Fibroblast of pulmonary artery (primary cell): ENCODE data around the gene TNS3.

Experiments
- DNase-seq: peaks from one replicate; pipeline ENCODE4 v3.0.0-alpha.2; 2010; ENCODE audit warnings: low read depth
- H3K4me3 ChIP-seq: replicated peaks from 2 replicates; pipeline ENCODE4 v1.5.1; 2011; ENCODE audit warnings: low read depth, mild to moderate bottlenecking, control low read depth, low read length, moderate library complexity
- TF ChIP-seq, protein P1 (sequence below): IDR thresholded peaks from 2 replicates; pipeline ENCODE4 v1.5.1; 2011; ENCODE audit warnings: mild to moderate bottlenecking, control low read depth, low read length, inconsistent platforms; ENCODE audit errors: missing control alignments

Gene TNS3

DNA sequence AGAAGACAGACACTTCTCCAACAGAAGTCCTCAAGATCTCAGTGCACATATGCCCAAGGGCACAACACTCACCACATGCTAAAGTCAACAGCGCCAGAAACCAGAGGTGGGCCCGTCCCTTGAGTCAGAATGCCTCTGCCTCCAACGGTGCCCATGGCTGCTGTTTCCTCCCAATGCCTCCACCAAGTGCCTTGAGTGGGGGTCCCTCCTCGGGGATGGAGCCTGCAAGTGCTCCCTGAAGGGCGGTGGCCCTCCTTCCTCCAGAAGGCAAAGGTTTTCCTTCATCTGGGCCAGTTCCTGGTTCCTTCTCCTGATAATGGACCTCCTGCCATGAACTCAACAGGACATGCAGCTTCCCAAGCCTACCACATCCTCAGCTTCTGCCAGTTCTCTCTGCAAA lies 58.5 kb downstream of the TNS3 start:
- TF ChIP-seq, protein P1, sequence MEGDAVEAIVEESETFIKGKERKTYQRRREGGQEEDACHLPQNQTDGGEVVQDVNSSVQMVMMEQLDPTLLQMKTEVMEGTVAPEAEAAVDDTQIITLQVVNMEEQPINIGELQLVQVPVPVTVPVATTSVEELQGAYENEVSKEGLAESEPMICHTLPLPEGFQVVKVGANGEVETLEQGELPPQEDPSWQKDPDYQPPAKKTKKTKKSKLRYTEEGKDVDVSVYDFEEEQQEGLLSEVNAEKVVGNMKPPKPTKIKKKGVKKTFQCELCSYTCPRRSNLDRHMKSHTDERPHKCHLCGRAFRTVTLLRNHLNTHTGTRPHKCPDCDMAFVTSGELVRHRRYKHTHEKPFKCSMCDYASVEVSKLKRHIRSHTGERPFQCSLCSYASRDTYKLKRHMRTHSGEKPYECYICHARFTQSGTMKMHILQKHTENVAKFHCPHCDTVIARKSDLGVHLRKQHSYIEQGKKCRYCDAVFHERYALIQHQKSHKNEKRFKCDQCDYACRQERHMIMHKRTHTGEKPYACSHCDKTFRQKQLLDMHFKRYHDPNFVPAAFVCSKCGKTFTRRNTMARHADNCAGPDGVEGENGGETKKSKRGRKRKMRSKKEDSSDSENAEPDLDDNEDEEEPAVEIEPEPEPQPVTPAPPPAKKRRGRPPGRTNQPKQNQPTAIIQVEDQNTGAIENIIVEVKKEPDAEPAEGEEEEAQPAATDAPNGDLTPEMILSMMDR: no peak
- H3K4me3 ChIP-seq: no peak overlapping the region
- no peak for DNase-seq

DNA sequence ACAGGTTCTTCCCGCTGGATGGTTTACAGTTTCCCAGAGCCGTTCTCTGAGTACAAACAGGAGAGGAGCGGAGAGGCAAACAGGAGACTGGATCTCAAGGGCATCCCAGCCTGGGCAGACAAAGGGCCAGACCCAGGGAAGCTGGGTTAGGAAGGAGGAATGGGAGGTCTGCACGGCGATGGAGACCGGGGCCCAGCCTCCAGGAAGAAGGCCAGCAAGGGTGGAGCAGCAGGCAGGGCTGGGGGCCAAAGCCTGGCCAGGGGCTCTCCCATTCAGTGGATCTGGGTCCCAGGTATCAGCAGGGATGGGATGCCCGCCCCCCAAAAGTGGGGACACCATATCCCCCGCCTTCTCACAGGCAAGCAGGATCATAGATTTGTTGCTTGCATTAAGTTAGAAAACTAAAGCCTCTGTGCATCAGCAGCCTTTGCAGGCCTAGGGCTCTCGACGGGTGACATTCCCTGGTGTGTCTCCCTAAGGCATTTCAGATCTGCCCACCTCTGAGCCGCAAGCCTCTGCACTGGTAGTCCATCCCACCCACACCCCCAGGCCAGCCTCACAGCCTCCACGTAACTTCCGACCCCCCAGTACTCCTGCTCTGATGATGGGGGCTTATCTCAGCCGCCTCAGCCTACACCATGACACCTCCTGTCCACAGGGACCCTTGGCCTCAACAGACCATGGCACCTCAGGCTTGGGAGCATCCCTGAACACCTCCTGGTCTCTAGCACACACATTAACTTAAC lies 59.9 kb downstream of the TNS3 start:
- TF ChIP-seq, protein P1: no peak
- H3K4me3 ChIP-seq: no peak overlapping the region
- DNase-seq: no peak

DNA sequence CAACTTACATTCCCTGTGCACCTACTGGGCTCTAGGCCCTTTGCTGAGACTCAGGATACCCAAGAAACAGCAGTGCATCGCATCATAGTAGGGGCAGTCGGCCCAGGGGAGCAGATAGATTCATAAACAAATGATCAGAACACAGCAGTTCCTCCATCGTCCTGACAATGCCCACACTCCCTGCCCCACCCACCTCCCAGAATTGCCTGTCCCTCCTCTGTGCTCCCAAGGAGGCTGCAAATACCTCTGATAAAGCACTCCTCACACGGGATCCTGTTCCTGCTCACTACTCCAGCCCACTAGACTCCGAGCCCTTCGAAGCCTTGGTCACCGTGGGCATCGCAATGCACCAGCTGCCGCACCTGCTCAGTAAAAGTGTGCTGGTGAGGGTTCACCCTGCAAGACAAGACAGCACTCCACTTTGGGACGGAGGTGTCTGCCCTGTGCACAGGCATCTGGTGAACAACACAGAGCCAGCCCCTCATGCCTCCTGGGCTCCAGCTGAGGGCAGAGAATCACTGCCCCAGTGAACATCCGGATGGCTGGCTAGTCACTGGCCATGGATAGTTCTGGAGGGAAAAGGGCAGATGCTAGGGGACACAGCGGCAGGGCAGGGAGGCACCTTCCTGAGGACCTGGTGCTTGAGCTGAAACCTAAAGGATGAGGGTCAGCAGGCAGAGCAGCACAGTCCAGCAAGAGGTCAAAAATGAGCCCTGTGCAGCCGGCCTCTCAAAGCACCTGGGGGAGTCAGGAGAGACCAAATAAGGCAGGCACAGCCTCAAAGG lies 60.7 kb downstream of the TNS3 start:
- DNase-seq: no peak
- TF ChIP-seq, protein P1: no peak
- no peak overlapping the region for H3K4me3 ChIP-seq

DNA sequence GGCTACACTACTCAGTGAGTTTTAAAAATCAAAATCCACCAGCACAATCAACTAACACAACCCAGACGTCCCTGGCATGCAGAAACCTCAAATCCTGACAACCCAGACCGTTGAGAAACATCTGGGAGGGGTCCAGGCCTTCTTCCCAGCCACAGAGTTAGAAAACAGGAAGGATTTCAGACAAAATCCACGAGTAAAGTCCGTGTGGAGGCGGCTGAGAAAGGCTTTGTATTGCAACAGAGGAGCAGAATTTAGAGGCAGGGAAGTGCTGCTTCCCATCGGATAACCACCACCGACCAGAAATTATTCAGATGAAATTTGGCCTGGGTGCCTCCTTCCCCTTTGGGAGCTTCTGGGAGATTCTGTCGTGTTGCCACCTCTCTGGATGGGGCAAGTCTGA lies 61.5 kb downstream of the TNS3 start:
- TF ChIP-seq, protein P1: no peak
- H3K4me3 ChIP-seq: no peak overlapping the region
- DNase-seq: peak; percentile 95

DNA sequence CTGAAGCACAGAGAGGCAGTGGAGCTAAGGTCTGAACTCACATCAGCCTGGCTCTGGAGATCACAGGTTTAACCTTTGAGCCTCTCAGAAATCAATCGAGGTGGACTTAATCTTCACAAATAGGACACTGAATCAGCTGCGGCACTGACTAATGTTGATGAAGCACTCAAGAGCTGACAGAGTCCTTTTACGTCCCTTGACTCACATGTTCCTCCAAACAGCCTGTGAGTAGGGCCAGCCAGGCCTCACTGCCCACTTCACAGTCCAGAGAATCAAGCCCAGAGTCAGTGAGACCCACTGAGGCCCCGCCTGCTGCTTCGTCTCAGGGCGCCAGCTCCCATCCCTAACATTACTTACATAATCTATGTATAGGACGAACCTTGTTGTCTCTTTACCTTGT lies 63.1 kb downstream of the TNS3 start:
- H3K4me3 ChIP-seq: no peak overlapping the region
- no peak for DNase-seq
- TF ChIP-seq, protein P1: no peak

DNA sequence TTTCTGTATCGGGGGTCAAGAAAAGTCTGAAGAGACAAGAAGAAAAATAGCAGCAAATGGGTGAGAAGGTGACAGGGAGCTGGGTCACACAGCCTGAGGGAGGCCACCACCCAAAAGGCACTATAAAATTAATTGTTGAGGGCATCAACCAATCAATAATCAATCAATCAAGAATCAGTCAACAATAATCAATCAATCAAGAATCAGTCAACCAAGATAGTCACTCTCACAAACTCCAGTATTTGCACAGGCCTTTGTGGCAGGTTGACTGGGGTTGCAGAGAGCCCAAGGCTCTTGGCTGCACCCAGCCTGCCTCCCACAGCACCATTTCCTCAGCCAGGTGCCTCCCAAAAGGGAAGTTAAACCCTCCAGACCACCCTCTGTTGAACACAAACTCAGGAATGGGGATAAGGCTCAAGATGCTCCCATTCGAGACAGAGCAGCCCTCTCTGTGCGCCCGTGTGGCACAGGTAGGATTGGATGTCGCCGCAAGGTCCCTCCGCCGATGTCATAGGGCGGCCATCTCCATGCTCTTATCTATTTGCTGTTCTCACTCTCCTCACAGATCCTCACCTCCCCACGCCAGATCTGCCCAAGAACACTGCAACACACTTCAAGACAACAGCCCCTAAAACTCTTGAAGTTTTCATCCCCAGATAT lies 64.0 kb downstream of the TNS3 start:
- no peak for DNase-seq
- TF ChIP-seq, protein P1: no peak

More for the DNA sequence above, 64.0 kb downstream of the TNS3 start:
- H3K4me3 ChIP-seq: no peak overlapping the region
